CD8-positive, alpha-beta memory T cell (primary cell): ENCODE results near the gene TMEM81. TPM values are rescaled to one million over a fixed set of nuclear protein-coding genes. Genes with fewer than 3 reads are reported as not detected.

ENCODE experiments used
- CTCF ChIA-PET: fragments of 350-600 bp; sonication (Branson Sonifier 250); formaldehyde crosslinking; loops from one replicate; lab custom pipeline; 2021; ENCODE audit warnings: antibody characterized with exemption; lab: Charles Lee
- POLR2A ChIA-PET: fragments of 350-600 bp; sonication (Branson Sonifier 250); formaldehyde crosslinking; loops from one replicate; lab custom pipeline; 2021; ENCODE audit warnings: antibody characterized with exemption; lab: Charles Lee
- DNase-seq, 5 donors: peaks; one replicate each; pipeline versions ENCODE4 v3.0.0 to v3.0.0-alpha.2; 2020 to 2022; ENCODE audit warnings: mixed read lengths in 1 of 5
- H3K27ac ChIP-seq: one replicate; pipeline ENCODE4 v1.7.0; 2013; ENCODE audit warnings: low read depth, mild to moderate bottlenecking, low read length, moderate library complexity
- H3K27me3 ChIP-seq: 2 replicates; pipeline ENCODE4 v1.7.0; 2013; ENCODE audit warnings: low read length, mild to moderate bottlenecking; ENCODE audit not compliant: insufficient read depth, poor library complexity, severe bottlenecking
- H3K36me3 ChIP-seq: 2 replicates; pipeline ENCODE4 v1.7.0; 2013; ENCODE audit warnings: mild to moderate bottlenecking, low read length, moderate library complexity; ENCODE audit not compliant: insufficient read depth
- H3K4me1 ChIP-seq: 2 replicates; pipeline ENCODE4 v1.7.0; 2013; ENCODE audit warnings: mild to moderate bottlenecking, low read length, moderate library complexity; ENCODE audit not compliant: insufficient read depth
- H3K4me3 ChIP-seq: 2 replicates; pipeline ENCODE4 v1.7.0; 2013; ENCODE audit warnings: mild to moderate bottlenecking, low read length
- H3K9me3 ChIP-seq: 2 replicates; pipeline ENCODE4 v1.7.0; 2013; ENCODE audit warnings: mild to moderate bottlenecking, low read length
- H3K27ac Mint-ChIP-seq, 8 donors: one replicate each; pipeline ENCODE4 v1.8.0; 2020 to 2021; ENCODE audit warnings: mixed read lengths in 8 of 8, mild to moderate bottlenecking in 6 of 8, inconsistent platforms in 3 of 8, moderate library complexity in 3 of 8
- H3K27me3 Mint-ChIP-seq, 2 donors: one replicate each; pipeline ENCODE4 v1.8.0; 2020 to 2021; ENCODE audit warnings: mixed read lengths in 2 of 2, mild to moderate bottlenecking in 1 of 2, moderate library complexity in 1 of 2
- H3K36me3 Mint-ChIP-seq, 3 donors: one replicate each; pipeline ENCODE4 v1.8.0; 2020 to 2021; ENCODE audit warnings: mixed read lengths in 3 of 3, inconsistent platforms in 1 of 3, mild to moderate bottlenecking in 1 of 3
- H3K4me1 Mint-ChIP-seq, 3 donors: one replicate each; pipeline ENCODE4 v1.8.0; 2020 to 2021; ENCODE audit warnings: mixed read lengths in 3 of 3, inconsistent platforms in 1 of 3, mild to moderate bottlenecking in 1 of 3
- H3K4me3 Mint-ChIP-seq, 7 donors: one replicate each; pipeline ENCODE4 v1.8.0; 2020 to 2021; ENCODE audit warnings: mixed read lengths in 7 of 7, mild to moderate bottlenecking in 6 of 7, moderate library complexity in 4 of 7, inconsistent platforms in 2 of 7
- H3K9me3 Mint-ChIP-seq, 5 donors: one replicate each; pipeline ENCODE4 v1.8.0; 2020 to 2022; ENCODE audit warnings: mixed read lengths in 5 of 5, mild to moderate bottlenecking in 3 of 5, moderate library complexity in 2 of 5, inconsistent platforms in 1 of 5
- polyA plus RNA-seq: library from polyadenylated mRNA; unstranded; fragments of 300-500 nt; fragmentation: Illumina TruSeq; gene quantifications from one replicate; pipeline ENCODE4 v1.2.3, GENCODE V29; 2021
- total RNA-seq, 2 experiments: library from RNA; stranded (reverse); gene quantifications; one replicate each; pipeline ENCODE4 v1.2.3, GENCODE V29; 2021

The TMEM81 gene
- total and polyA plus RNA-seq, 3 experiments from 2014 or later, result 0.37 to 4.6 (median 2.9) TPM

GRCh38 chr1:205041001-205041715 is 43.1 kb downstream of the TMEM81 start:
- Mint-ChIP-seq H3K36me3 (peaks cover 0 to 6% (median 0%) of the 10 kb centered on the region in 3 donors), H3K9me3 (no peaks in the 10 kb centered on the region), H3K4me3 (no peak overlapping the region), H3K4me1 (no peaks in the 10 kb centered on the region), H3K27me3 (peaks cover 35 to 63% of the 10 kb centered on the region in 2 donors), H3K27ac (no peak overlapping the region)
- ChIA-PET CTCF (no interaction called here), POLR2A (no interaction called here)
- no peak for DNase-seq
- Histone ChIP-seq H3K4me1 (no peaks in the 10 kb centered on the region), H3K36me3 (no peaks in the 10 kb centered on the region), H3K9me3 (no peaks in the 10 kb centered on the region), H3K4me3 (no peak overlapping the region), H3K27ac (no peak overlapping the region), H3K27me3 (peaks cover 28% of the 10 kb centered on the region)

- Mint-ChIP-seq H3K4me1 (no peaks in the 10 kb centered on the region), H3K27me3 (peaks cover 22 to 47% of the 10 kb centered on the region in 2 donors)
- POLR2A ChIA-PET, result no interaction called here
These were observed 46.0 kb downstream of the TMEM81 start for GRCh38 chr1:205038132-205038786.

GRCh38 chr1:205037539-205037938 is 46.7 kb downstream of the TMEM81 start:
- peaks cover 5% of the 10 kb centered on the region for H3K27me3 ChIP-seq
- no peak overlapping the region for H3K4me3 ChIP-seq
- Mint-ChIP-seq H3K9me3 (peaks cover 0 to 5% (median 2%) of the 10 kb centered on the region in 5 donors), H3K36me3 (peaks cover 0 to 6% (median 2%) of the 10 kb centered on the region in 3 donors), H3K4me3 (no peak overlapping the region), H3K27ac (no peak overlapping the region), H3K4me1 (no peaks in the 10 kb centered on the region), H3K27me3 (peaks cover 20 to 52% of the 10 kb centered on the region in 2 donors)
- no peak overlapping the region for H3K27ac ChIP-seq
- POLR2A ChIA-PET, result no interaction called here
- CTCF ChIA-PET, result no interaction called here
- H3K36me3 ChIP-seq, result no peaks in the 10 kb centered on the region
- H3K4me1 ChIP-seq, result no peaks in the 10 kb centered on the region
- no peak for DNase-seq
- H3K9me3 ChIP-seq, result no peaks in the 10 kb centered on the region

More at GRCh38 chr1:205038132-205038786, 46.0 kb downstream of the TMEM81 start:
- Mint-ChIP-seq H3K27ac (no peak overlapping the region), H3K9me3 (peaks cover 0 to 5% (median 2%) of the 10 kb centered on the region in 5 donors), H3K36me3 (peaks cover 0 to 6% (median 2%) of the 10 kb centered on the region in 3 donors), H3K4me3 (no peak overlapping the region)
- Histone ChIP-seq H3K4me3 (no peak overlapping the region), H3K27me3 (peaks cover 7% of the 10 kb centered on the region), H3K4me1 (no peaks in the 10 kb centered on the region), H3K27ac (no peak overlapping the region), H3K36me3 (no peaks in the 10 kb centered on the region), H3K9me3 (no peaks in the 10 kb centered on the region)
- CTCF ChIA-PET, result no interaction called here
- DNase-seq, result no peak

Other genes starting within 250 kb of the TMEM81 start
- gene NFASC, start 213.6 kb downstream of the TMEM81 start, total RNA-seq, result under 1 TPM; 0.11 to 0.16 TPM
- gene NFASC, start 213.6 kb downstream of the TMEM81 start, polyA plus RNA-seq, result not detected
- gene CNTN2, start 41.2 kb downstream of the TMEM81 start, total RNA-seq, result not detected
- not detected for gene CNTN2, start 41.2 kb downstream of the TMEM81 start, polyA plus RNA-seq
- gene RBBP5, start 37.5 kb upstream of the TMEM81 start, total RNA-seq, result 10 to 100 TPM; 27.5 to 30.8 TPM
- gene RBBP5, start 37.5 kb upstream of the TMEM81 start, polyA plus RNA-seq, result 20.8 TPM
- 10 to 100 TPM; 12.9 to 13.4 TPM for gene DSTYK, start 127.2 kb upstream of the TMEM81 start, total RNA-seq
- gene DSTYK, start 127.2 kb upstream of the TMEM81 start, polyA plus RNA-seq, result 8.6 TPM
- 1 to 10 TPM; 7.1 to 8.4 TPM for gene TMCC2, start 143.5 kb upstream of the TMEM81 start, total RNA-seq
- 1.4 TPM for gene TMCC2, start 143.5 kb upstream of the TMEM81 start, polyA plus RNA-seq
- gene NUAK2, start 237.3 kb upstream of the TMEM81 start, total RNA-seq, result 1 to 10 TPM; 4.5 to 4.7 TPM
- gene NUAK2, start 237.3 kb upstream of the TMEM81 start, polyA plus RNA-seq, result 32.1 TPM